Sigmoid colon (tissue), 7 donors: ENCODE results near the gene DDR2. TPM values are rescaled to one million over a fixed set of nuclear protein-coding genes. Genes with fewer than 3 reads are reported as not detected.
"Not testable (repeated sequence)": the region's sequence is repeated elsewhere in the genome, so short reads cannot be mapped to it uniquely, and the experiment has no call there.

Source experiments
- DNase-seq: peaks from one replicate; pipeline ENCODE4 v3.0.0-alpha.2; 2019
- H3K27ac ChIP-seq, 4 donors: fragments of 200-600 bp; sonication (generic); one replicate each; pipeline ENCODE4 v1.5.1; 2016 to 2019; ENCODE audit warnings: mild to moderate bottlenecking in 1 of 4
- H3K27me3 ChIP-seq, 3 donors: fragments of 200-600 bp; sonication (generic); one replicate each; pipeline ENCODE4 v1.5.1; 2019; ENCODE audit warnings: mild to moderate bottlenecking in 1 of 3
- H3K36me3 ChIP-seq, 4 donors: fragments of 200-600 bp; sonication (generic); one replicate each; pipeline ENCODE4 v1.5.1; 2016 to 2019
- H3K4me1 ChIP-seq, 4 donors: fragments of 200-600 bp; sonication (generic); one replicate each; pipeline ENCODE4 v1.5.1; 2017 to 2019
- H3K4me3 ChIP-seq, 4 donors: fragments of 200-600 bp; sonication (generic); one replicate each; pipeline ENCODE4 v1.5.1; 2017 to 2019; ENCODE audit warnings: mild to moderate bottlenecking in 2 of 4, moderate library complexity in 1 of 4
- H3K9me3 ChIP-seq, 4 donors: fragments of 200-600 bp in 3 of 4; sonication (generic) in 3 of 4; one replicate each; pipeline versions ENCODE4 v1.5.1 to v1.6.1; 2013 to 2019
- CTCF ChIP-seq, 4 experiments: fragments of 450-650 bp in 3 of 4; fragments of 200-600 bp in 1 of 4; IDR thresholded peaks; one replicate each; pipeline ENCODE4 v1.5.1; 2016 to 2019; ENCODE audit warnings: antibody characterized with exemption in 4 of 4, mild to moderate bottlenecking in 3 of 4, moderate library complexity in 2 of 4
- EP300 ChIP-seq, 4 donors: sonication (generic); formaldehyde crosslinking; IDR thresholded peaks; one replicate each; pipeline ENCODE4 v1.6.1; 2017; ENCODE audit warnings: antibody characterized with exemption in 4 of 4
- POLR2A ChIP-seq, 2 donors: fragments of 450-650 bp; IDR thresholded peaks; one replicate each; pipeline ENCODE4 v1.6.1; 2016; ENCODE audit warnings: antibody characterized with exemption in 2 of 2, mild to moderate bottlenecking in 2 of 2, moderate library complexity in 2 of 2
- POLR2AphosphoS5 ChIP-seq, 4 donors: sonication (generic); formaldehyde crosslinking; IDR thresholded peaks; one replicate each; pipeline ENCODE4 v1.6.1; 2017; ENCODE audit warnings: antibody characterized with exemption in 4 of 4
- WGBS, 2 donors: extraction: QIAGEN DNeasy Blood & Tissue Kit; methylation state at CpG; one replicate each; pipeline ENCODE4 v1.1.7; 2013; 5-methylcytosine and 5-hydroxymethylcytosine counted together
- intact Hi-C: fragments of 100-400 bp; cut with DNase I; formaldehyde crosslinking; loops from one replicate; pipeline ENCODE4 v1.15.1; 2023
- polyA plus RNA-seq, 3 donors: library from polyadenylated mRNA; stranded (reverse); fragments of 200-250 nt; gene quantifications; one replicate each; pipeline ENCODE4 v1.2.3, GENCODE V29; 2013
- total RNA-seq, 4 donors: library from RNA; depleted of rRNA; stranded (reverse); fragments of >200 nt; gene quantifications; one replicate each; pipeline ENCODE4 v1.1.0, GENCODE V29; 2016
- donor health status: healthy with polysubstance abuse.
- donor health status: Bipolar disorder and iron deficiency.
- donor health status: healthy.

DDR2 gene
- total and polyA plus RNA-seq, 7 donors, result 3.5 to 236 (median 150) TPM

GRCh38 chr1:162725301-162725837 is 93.1 kb downstream of the DDR2 start:
- DNase-seq, result no peak
- no peak for TF ChIP-seq EP300 (IDR thresholded peaks at IDR 0.05)
- no peak for TF ChIP-seq POLR2A (IDR thresholded peaks at IDR 0.05)
- no peak for TF ChIP-seq CTCF (IDR thresholded peaks at IDR 0.05)
- no peak for TF ChIP-seq POLR2AphosphoS5 (IDR thresholded peaks at IDR 0.05)
- H3K36me3 ChIP-seq, result no peaks in the 10 kb centered on the region
- H3K9me3 ChIP-seq, result no peaks in the 10 kb centered on the region
- 85 to 89% methylated on average over 7 of the region's 7 CpGs for WGBS, 2 donors
- peaks cover 0 to 33% (median 19%) of the 10 kb centered on the region in 4 donors for H3K4me1 ChIP-seq
- H3K27ac ChIP-seq, result peak overlapping the region in 3 of 4 donors; percentile 36 to 79 (median 37)
- no peaks in the 10 kb centered on the region for H3K27me3 ChIP-seq
- intact Hi-C loops, result no loop called here
- H3K4me3 ChIP-seq, result no peak overlapping the region

- intact Hi-C loops, result no loop called here
- no peak for TF ChIP-seq POLR2AphosphoS5 (IDR thresholded peaks at IDR 0.05)
- TF ChIP-seq POLR2A (IDR thresholded peaks at IDR 0.05), result no peak
- TF ChIP-seq EP300 (IDR thresholded peaks at IDR 0.05), result no peak
- TF ChIP-seq CTCF (IDR thresholded peaks at IDR 0.05), result no peak
- peak overlapping the region in 3 of 4 donors; percentile 28 to 79 (median 38) for H3K27ac ChIP-seq
- DNase-seq, result no peak
- peaks cover 0 to 34% (median 21%) of the 10 kb centered on the region in 4 donors for H3K4me1 ChIP-seq
- H3K36me3 ChIP-seq, result no peaks in the 10 kb centered on the region
- H3K9me3 ChIP-seq, result no peaks in the 10 kb centered on the region
- H3K27me3 ChIP-seq, result no peaks in the 10 kb centered on the region
- no peak overlapping the region for H3K4me3 ChIP-seq
- WGBS, 2 donors, result 92 to 94% methylated on average over 3 of the region's 3 CpGs
Observed at GRCh38 chr1:162726555-162726954, 94.3 kb downstream of the DDR2 start.

- H3K36me3 ChIP-seq, DNase-seq, intact Hi-C loops, H3K4me3 ChIP-seq, H3K27me3 ChIP-seq, H3K9me3 ChIP-seq, H3K27ac ChIP-seq: not testable (repeated sequence)
- peaks cover 0 to 35% (median 25%) of the 10 kb centered on the region in 4 donors for H3K4me1 ChIP-seq
- WGBS, 2 donors, result no CpG with 5 or more reads among the region's 1 CpG
Observed at GRCh38 chr1:162727493-162727892, 95.2 kb downstream of the DDR2 start.

- no peak for TF ChIP-seq POLR2A (IDR thresholded peaks at IDR 0.05)
- TF ChIP-seq CTCF (IDR thresholded peaks at IDR 0.05), result no peak
- no peak for TF ChIP-seq POLR2AphosphoS5 (IDR thresholded peaks at IDR 0.05)
- no peak for TF ChIP-seq EP300 (IDR thresholded peaks at IDR 0.05)
- DNase-seq, result no peak
Observed at GRCh38 chr1:162728573-162728972, 96.3 kb downstream of the DDR2 start.

GRCh38 chr1:162729195-162729774 is 97.0 kb downstream of the DDR2 start:
- DNase-seq, intact Hi-C loops: not testable (repeated sequence)
- no CpG with 5 or more reads among the region's 1 CpG for WGBS, 2 donors

More at GRCh38 chr1:162728573-162728972, 96.3 kb downstream of the DDR2 start:
- Histone ChIP-seq H3K27ac (peak overlapping the region in 3 of 4 donors; percentile 4 to 52 (median 22)), H3K4me3 (no peak overlapping the region), H3K4me1 (peaks cover 0 to 42% (median 33%) of the 10 kb centered on the region in 4 donors), H3K9me3 (no peaks in the 10 kb centered on the region), H3K36me3 (no peaks in the 10 kb centered on the region), H3K27me3 (no peaks in the 10 kb centered on the region)
- 34 to 76% methylated on average over 2 of the region's 2 CpGs for WGBS, 2 donors
- intact Hi-C loops, result no loop called here

More at GRCh38 chr1:162729195-162729774, 97.0 kb downstream of the DDR2 start:
- Histone ChIP-seq H3K4me1 (peaks cover 0 to 47% (median 36%) of the 10 kb centered on the region in 4 donors), H3K27ac (peak overlapping the region in 1 of 4 donors; percentile 52)
- not testable (repeated sequence) for H3K9me3 ChIP-seq, H3K27me3 ChIP-seq, H3K36me3 ChIP-seq, H3K4me3 ChIP-seq
